AG09309 (cell line): ENCODE data around the gene MC4R.

ENCODE experiments used
- DNase-seq: peaks from one replicate; pipeline ENCODE4 v3.0.0-alpha.2; 2010; ENCODE audit warnings: low read depth
- H3K4me3 ChIP-seq: 2 replicates; pipeline ENCODE4 v1.5.1; 2011; ENCODE audit warnings: mild to moderate bottlenecking, low read depth, low read length, moderate library complexity; ENCODE audit not compliant: control insufficient read depth
- CTCF ChIP-seq: IDR thresholded peaks from 2 replicates; pipeline ENCODE4 v1.5.1; 2011; ENCODE audit warnings: mild to moderate bottlenecking, low read depth, low read length, inconsistent platforms; ENCODE audit not compliant: insufficient read depth, control insufficient read depth; ENCODE audit errors: missing control alignments

The MC4R gene

GRCh38 chr18:60404486-60405085 is 32.0 kb upstream of the MC4R start:
- TF ChIP-seq CTCF: no peak
- H3K4me3 ChIP-seq: no peak overlapping the region
- no peak for DNase-seq

- no peak overlapping the region for H3K4me3 ChIP-seq
- no peak for DNase-seq
- TF ChIP-seq CTCF: no peak
Observed at GRCh38 chr18:60401346-60401745, 28.8 kb upstream of the MC4R start.

DNA sequence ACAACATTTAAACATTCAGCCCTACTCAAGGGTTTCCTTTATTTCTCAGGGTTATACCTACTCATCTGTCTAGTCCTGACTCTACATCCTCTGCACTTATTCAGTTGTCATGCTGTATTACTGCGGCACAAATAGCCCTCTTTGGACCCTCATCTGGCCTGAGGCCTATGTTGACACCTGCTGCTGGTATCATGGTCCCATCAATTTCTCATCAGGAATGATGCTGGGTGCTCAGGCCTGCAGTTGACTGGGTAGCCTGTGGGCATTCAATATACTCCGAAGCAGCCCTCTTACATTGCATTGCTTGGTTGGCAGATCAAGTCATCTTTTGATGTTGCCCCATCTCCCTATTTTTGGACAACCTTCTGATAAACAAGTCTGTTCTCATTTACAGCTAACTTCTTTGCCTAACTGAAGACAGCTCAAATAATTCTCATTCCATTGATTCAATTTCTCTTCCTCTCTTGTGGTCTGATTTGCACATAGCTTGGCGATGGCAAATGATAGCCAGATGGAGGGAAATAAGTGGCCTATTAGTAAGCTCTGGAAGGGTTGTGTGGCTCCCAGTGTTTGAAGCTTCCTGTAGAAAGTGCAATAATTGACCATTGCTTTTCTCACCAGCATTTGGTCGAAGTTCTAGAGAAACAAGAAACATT is 19.1 kb upstream of the MC4R start:
- TF ChIP-seq CTCF: no peak
- peak; percentile 65 for DNase-seq
- no peak overlapping the region for H3K4me3 ChIP-seq

- no peak for DNase-seq
- H3K4me3 ChIP-seq: no peak overlapping the region
- TF ChIP-seq CTCF: no peak
Observed at GRCh38 chr18:60389314-60389713, 16.7 kb upstream of the MC4R start.

DNA sequence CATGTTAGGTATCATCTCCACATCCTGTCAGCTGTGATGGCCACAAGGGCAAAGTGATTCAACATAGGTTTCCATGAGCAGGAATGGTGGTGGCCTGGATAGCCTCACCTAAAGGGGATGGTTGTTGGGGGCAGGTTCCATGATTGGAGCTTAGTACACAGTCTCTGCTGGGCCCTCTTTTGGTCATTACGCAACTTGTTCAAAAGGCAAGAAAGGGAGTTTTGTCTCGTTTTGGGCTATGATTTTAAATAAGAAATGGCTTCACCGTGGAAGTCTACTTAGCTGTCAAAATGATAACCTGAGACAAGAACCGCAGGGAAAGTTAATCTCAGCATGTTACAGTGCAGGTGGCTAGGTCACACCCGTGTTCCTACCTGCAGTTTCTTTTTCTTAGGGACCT is 13.1 kb upstream of the MC4R start:
- no peak overlapping the region for H3K4me3 ChIP-seq
- TF ChIP-seq CTCF: no peak
- DNase-seq: no peak

DNA sequence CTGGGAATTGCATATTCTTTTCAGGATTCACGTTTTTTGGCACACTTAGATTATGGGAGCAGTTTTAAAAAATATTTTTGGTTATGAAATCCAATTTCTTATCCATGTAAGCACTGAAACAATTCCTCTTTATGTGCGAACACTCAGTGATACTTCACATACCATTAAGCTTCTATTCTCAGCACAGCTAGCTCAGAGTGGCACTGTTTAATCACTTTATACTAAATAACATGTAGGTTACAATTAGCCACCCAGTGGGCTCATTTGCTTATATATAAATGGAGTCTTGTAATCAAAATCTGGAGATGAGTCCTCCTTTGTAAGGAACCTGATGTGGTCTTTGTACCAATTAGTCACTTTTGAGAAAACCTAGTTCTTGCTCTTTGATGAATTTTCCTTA is 11.3 kb upstream of the MC4R start:
- no peak for DNase-seq
- TF ChIP-seq CTCF: no peak
- H3K4me3 ChIP-seq: no peak overlapping the region
